H9 (cell line): Measurements from ENCODE around the gene SLC9A9. TPM values are rescaled to one million over a fixed set of nuclear protein-coding genes. Genes with fewer than 3 reads are reported as not detected.

Experiments
- DNase-seq: peaks from one replicate; pipeline ENCODE4 v3.0.0-alpha.2; 2017
- H2AFZ ChIP-seq: one replicate; pipeline ENCODE4 v1.6.1; 2013; ENCODE audit warnings: mild to moderate bottlenecking, low read length, control low read depth, moderate library complexity
- H2AK5ac ChIP-seq: 2 replicates; pipeline ENCODE4 v1.6.1; 2013; ENCODE audit warnings: low read length, control low read depth, mixed read lengths; ENCODE audit not compliant: insufficient read length
- H2BK120ac ChIP-seq: one replicate; pipeline ENCODE4 v1.6.1; 2013; ENCODE audit warnings: low read depth, mild to moderate bottlenecking, low read length, control low read depth, inconsistent platforms; ENCODE audit not compliant: poor library complexity, severe bottlenecking
- H2BK12ac ChIP-seq: 2 replicates; pipeline ENCODE4 v1.6.1; 2013; ENCODE audit warnings: low read length, control low read depth, mixed read lengths, low read depth; ENCODE audit not compliant: insufficient read length
- H2BK15ac ChIP-seq: 2 replicates; pipeline ENCODE4 v1.6.1; 2013; ENCODE audit warnings: low read depth, low read length, control low read depth
- H2BK20ac ChIP-seq: one replicate; pipeline ENCODE4 v1.6.1; 2013; ENCODE audit warnings: low read depth, mild to moderate bottlenecking, low read length, control low read depth, inconsistent platforms; ENCODE audit not compliant: poor library complexity, severe bottlenecking
- H2BK5ac ChIP-seq: 2 replicates; pipeline ENCODE4 v1.6.1; 2013; ENCODE audit warnings: low read length, control low read depth, mixed read lengths; ENCODE audit not compliant: insufficient read length
- H3K14ac ChIP-seq: 2 replicates; pipeline ENCODE4 v1.6.1; 2013; ENCODE audit warnings: low read length, control low read depth; ENCODE audit not compliant: insufficient read depth
- H3K18ac ChIP-seq: 2 replicates; pipeline ENCODE4 v1.6.1; 2013; ENCODE audit warnings: low read depth, mild to moderate bottlenecking, mixed read lengths, low read length, control low read depth; ENCODE audit not compliant: insufficient read length
- H3K23ac ChIP-seq: 2 replicates; pipeline ENCODE4 v1.6.1; 2013; ENCODE audit warnings: low read length, control low read depth, mixed read lengths, low read depth; ENCODE audit not compliant: insufficient read length
- H3K23me2 ChIP-seq: 2 replicates; pipeline ENCODE4 v1.6.1; 2013; ENCODE audit warnings: low read depth, mild to moderate bottlenecking, mixed read lengths, low read length, control low read depth; ENCODE audit not compliant: insufficient read length, poor library complexity, severe bottlenecking
- H3K27ac ChIP-seq: 2 replicates; pipeline ENCODE4 v1.5.1; 2013; ENCODE audit warnings: low read length, control low read depth, mixed read lengths, low read depth; ENCODE audit not compliant: insufficient read length
- H3K27me3 ChIP-seq: 2 replicates; pipeline ENCODE4 v1.6.1; 2013; ENCODE audit warnings: low read length, control low read depth, inconsistent platforms; ENCODE audit not compliant: insufficient read depth
- H3K4ac ChIP-seq: 2 replicates; pipeline ENCODE4 v1.6.1; 2013; ENCODE audit warnings: low read depth, mild to moderate bottlenecking, control low read depth, inconsistent platforms, low read length, moderate library complexity
- H3K4me1 ChIP-seq: 2 replicates; pipeline ENCODE4 v1.6.1; 2013; ENCODE audit warnings: low read length, control low read depth, inconsistent platforms; ENCODE audit not compliant: insufficient read depth
- H3K4me2 ChIP-seq: 2 replicates; pipeline ENCODE4 v1.6.1; 2013; ENCODE audit warnings: low read length, control low read depth, mixed read lengths; ENCODE audit not compliant: insufficient read length, insufficient read depth
- H3K56ac ChIP-seq: 2 replicates; pipeline ENCODE4 v1.6.1; 2013; ENCODE audit warnings: low read depth, mild to moderate bottlenecking, mixed read lengths, low read length, control low read depth; ENCODE audit not compliant: insufficient read length
- H3K79me1 ChIP-seq: 2 replicates; pipeline ENCODE4 v1.6.1; 2013; ENCODE audit warnings: low read depth, mild to moderate bottlenecking, moderate library complexity, low read length, control low read depth, inconsistent platforms; ENCODE audit not compliant: insufficient read depth, poor library complexity, severe bottlenecking
- H3K79me2 ChIP-seq: 2 replicates; pipeline ENCODE4 v1.6.1; 2013; ENCODE audit warnings: low read length, control low read depth, inconsistent platforms; ENCODE audit not compliant: insufficient read depth
- H3K9ac ChIP-seq: 2 replicates; pipeline ENCODE4 v1.6.1; 2013; ENCODE audit warnings: low read length, control low read depth, mixed read lengths; ENCODE audit not compliant: insufficient read length; ENCODE audit errors: extremely low read depth
- H3K9me3 ChIP-seq: one replicate; pipeline ENCODE4 v1.6.1; 2013; ENCODE audit warnings: low read depth, low read length, inconsistent platforms; ENCODE audit not compliant: control insufficient read depth
- H3T11ph ChIP-seq: one replicate; pipeline ENCODE4 v1.6.1; 2013; ENCODE audit warnings: mild to moderate bottlenecking, low read length, control low read depth, inconsistent platforms
- H4K20me1 ChIP-seq: one replicate; pipeline ENCODE4 v1.6.1; 2013; ENCODE audit not compliant: control insufficient read depth, insufficient read length, insufficient read depth
- H4K5ac ChIP-seq: 2 replicates; pipeline ENCODE4 v1.6.1; 2013; ENCODE audit warnings: low read depth, mild to moderate bottlenecking, mixed read lengths, low read length, control low read depth; ENCODE audit not compliant: insufficient read length
- H4K8ac ChIP-seq: replicated peaks from 2 replicates; pipeline ENCODE4 v1.6.1; 2013; ENCODE audit warnings: low read length, control low read depth, mixed read lengths, low read depth; ENCODE audit not compliant: insufficient read length
- H4K91ac ChIP-seq: 2 replicates; pipeline ENCODE4 v1.6.1; 2013; ENCODE audit warnings: low read depth, mild to moderate bottlenecking, moderate library complexity, mixed read lengths, low read length, control low read depth; ENCODE audit not compliant: insufficient read length
- H3K27ac Mint-ChIP-seq, 3 experiments: 2 replicates in 2 of 3; 3 replicates in 1 of 3; pipeline ENCODE4 v1.8.0; 2020 to 2021; ENCODE audit warnings: mixed read lengths in 3 of 3, mild to moderate bottlenecking in 1 of 3, moderate library complexity in 1 of 3
- H3K27me3 Mint-ChIP-seq: 2 replicates; pipeline ENCODE4 v1.8.0; 2021; ENCODE audit warnings: low read depth, mild to moderate bottlenecking, moderate library complexity, mixed read lengths
- H3K36me3 Mint-ChIP-seq, 3 experiments: 2 replicates in 2 of 3; 3 replicates in 1 of 3; pipeline ENCODE4 v1.8.0; 2020 to 2021; ENCODE audit warnings: low read depth in 3 of 3, mixed read lengths in 3 of 3; ENCODE audit not compliant: insufficient read depth in 1 of 3
- H3K4me1 Mint-ChIP-seq, 2 experiments: 2 replicates each; pipeline ENCODE4 v1.8.0; 2020; ENCODE audit warnings: mixed read lengths in 2 of 2
- H3K4me3 Mint-ChIP-seq, 2 experiments: 2 replicates in 1 of 2; 3 replicates in 1 of 2; pipeline ENCODE4 v1.8.0; 2020 to 2021; ENCODE audit warnings: mild to moderate bottlenecking in 2 of 2, mixed read lengths in 2 of 2, moderate library complexity in 1 of 2
- H3K9me3 Mint-ChIP-seq, 2 experiments: 2 replicates in 1 of 2; 3 replicates in 1 of 2; pipeline ENCODE4 v1.8.0; 2020; ENCODE audit warnings: mild to moderate bottlenecking in 2 of 2, mixed read lengths in 2 of 2, moderate library complexity in 1 of 2
- CTCF ChIP-seq: fragments of 200-600 bp; sonication (generic); conservative IDR thresholded peaks from 3 replicates; pipeline ENCODE4 v1.8.0; 2021; ENCODE audit warnings: antibody characterized with exemption, mild to moderate bottlenecking
- WGBS: extraction: QIAGEN DNeasy Blood & Tissue Kit; methylation state at CpG from one replicate; pipeline ENCODE4 v1.1.7; 2013; ENCODE audit warnings: missing lambda C conversion rate, low lambda C conversion rate, mixed read lengths; ENCODE audit not compliant: insufficient read length; ENCODE audit errors: extremely low coverage; 5-methylcytosine and 5-hydroxymethylcytosine counted together
- total RNA-seq: library from RNA; stranded (reverse); gene quantifications from 2 replicates; pipeline ENCODE4 v1.2.1, GENCODE V29; 2021

Gene SLC9A9
- total RNA-seq, 1 experiment from 2014 or later: 0.35 TPM

DNA sequence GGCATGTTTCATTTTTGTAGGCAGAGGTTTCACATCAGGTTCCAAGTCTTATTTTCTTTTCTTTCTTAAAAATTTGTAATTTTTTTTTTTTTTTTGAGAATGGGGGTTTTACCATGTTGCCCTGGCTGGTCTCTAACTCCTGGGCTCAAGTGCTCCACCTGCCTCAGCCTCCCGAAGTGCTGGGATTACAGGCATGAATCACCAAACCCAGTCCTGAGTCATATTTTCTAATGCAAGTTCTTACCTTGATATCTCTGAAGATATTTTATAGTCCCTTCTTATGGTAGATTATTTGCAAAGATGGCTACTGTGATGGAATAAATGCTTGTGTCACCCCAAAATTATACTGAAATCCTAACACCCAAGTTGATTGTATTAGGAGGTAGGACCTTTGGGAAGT is 63.8 kb downstream of the SLC9A9 start:
- Histone ChIP-seq H2BK5ac (no peak overlapping the region), H3K4ac (no peak overlapping the region), H3K9ac (no peak overlapping the region), H4K91ac (no peak overlapping the region), H3K18ac (no peak overlapping the region), H3K56ac (no peak overlapping the region), H2BK12ac (no peak overlapping the region), H3K27ac (no peak overlapping the region), H4K8ac (no peak overlapping the region), H3T11ph (no peak overlapping the region), H3K23me2 (no peaks in the 10 kb centered on the region), H2BK20ac (no peak overlapping the region), H3K14ac (no peak overlapping the region), H4K5ac (no peak overlapping the region), H2AFZ (no peak overlapping the region), H2BK120ac (no peak overlapping the region), H3K79me1 (no peaks in the 10 kb centered on the region), H3K27me3 (no peaks in the 10 kb centered on the region), H3K4me2 (no peak overlapping the region), H3K79me2 (no peaks in the 10 kb centered on the region), H3K9me3 (no peaks in the 10 kb centered on the region), H3K23ac (no peak overlapping the region), H3K4me1 (peaks cover 2% of the 10 kb centered on the region; the same call in 1 of the 2 replicates), H2AK5ac (no peak overlapping the region), H4K20me1 (no peaks in the 10 kb centered on the region), H2BK15ac (no peak overlapping the region)
- no peaks in the 10 kb centered on the region; a peak in 2 of 5 replicates for H3K9me3 Mint-ChIP-seq
- H3K4me3 Mint-ChIP-seq: no peak overlapping the region
- no peak overlapping the region for H3K27ac Mint-ChIP-seq
- H3K36me3 Mint-ChIP-seq: peaks cover 0 to 11% (median 0%) of the 10 kb centered on the region in 3 experiments; a peak in 3 of 7 replicates
- WGBS: no CpG with 5 or more reads among the region's 1 CpG
- TF ChIP-seq CTCF: no peak
- no peak for DNase-seq
- peaks cover 34 to 38% of the 10 kb centered on the region in 2 experiments for H3K4me1 Mint-ChIP-seq
- H3K27me3 Mint-ChIP-seq: no peaks in the 10 kb centered on the region
